ENCODE data around the gene ETFDH.
"Not testable (repeated sequence)": the region's sequence is repeated elsewhere in the genome, so short reads cannot be mapped to it uniquely, and the experiment has no call there.

Gene ETFDH

DNA sequence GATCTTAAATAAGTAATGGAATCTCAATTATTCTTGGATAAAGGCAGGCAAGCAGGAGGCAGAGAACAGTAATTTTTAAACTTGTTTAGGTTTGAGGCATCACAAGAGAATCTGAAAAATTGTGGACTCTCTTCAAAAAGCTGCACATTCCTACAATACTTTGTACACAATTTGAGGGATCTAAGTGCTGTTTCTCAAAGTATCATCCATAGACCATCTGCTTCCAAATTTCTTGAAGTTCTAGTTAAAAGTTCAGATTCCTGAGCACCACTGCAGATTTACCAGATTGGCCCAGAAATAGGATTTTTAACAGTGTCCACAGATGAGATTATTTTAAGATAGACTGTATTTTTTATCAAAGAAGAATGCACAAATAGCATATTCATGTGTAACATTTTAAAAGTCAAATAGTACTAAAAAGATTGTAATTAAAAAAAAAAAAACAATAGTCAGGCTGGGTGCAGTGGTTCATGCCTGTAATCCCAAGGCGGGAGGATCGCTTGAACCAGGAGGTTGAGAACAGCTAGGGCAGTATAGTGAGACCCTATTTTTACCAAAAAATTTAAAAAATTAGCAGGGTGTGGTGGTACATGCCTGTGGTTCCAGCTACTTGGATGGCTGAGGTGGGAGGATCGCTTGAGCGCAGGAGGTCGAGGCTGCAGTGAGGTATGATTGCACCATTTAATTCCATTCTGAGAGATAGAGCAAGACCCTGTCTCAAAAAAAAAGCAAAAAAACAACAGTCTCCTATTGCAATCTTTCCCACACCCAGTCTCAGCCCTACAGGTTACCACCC lies 82.5 kb downstream of the ETFDH start:
- DNase-seq (ENCODE audit: low spot score), result peak; percentile 64

DNA sequence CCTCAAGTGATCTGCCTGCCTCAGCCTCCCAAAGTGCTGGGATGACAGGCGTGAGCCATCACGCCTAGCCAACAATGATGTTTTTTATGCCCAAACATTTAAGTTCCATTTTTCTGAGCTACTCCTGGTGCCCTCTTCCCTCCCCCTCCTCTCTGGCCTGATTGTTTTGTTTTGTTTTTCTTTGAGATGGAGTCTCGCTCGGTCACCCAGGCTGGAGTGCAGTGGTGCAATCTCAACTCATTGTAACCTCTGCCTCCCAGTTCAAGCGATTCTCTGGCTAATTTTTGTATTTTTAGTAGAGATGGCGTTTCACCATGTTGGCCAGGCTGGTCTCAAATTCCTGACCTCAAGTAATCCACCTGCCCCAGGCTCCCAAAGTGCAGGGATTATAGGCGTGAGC lies 83.7 kb downstream of the ETFDH start:
- DNase-seq (ENCODE audit: low spot score), result not testable (repeated sequence)

DNA sequence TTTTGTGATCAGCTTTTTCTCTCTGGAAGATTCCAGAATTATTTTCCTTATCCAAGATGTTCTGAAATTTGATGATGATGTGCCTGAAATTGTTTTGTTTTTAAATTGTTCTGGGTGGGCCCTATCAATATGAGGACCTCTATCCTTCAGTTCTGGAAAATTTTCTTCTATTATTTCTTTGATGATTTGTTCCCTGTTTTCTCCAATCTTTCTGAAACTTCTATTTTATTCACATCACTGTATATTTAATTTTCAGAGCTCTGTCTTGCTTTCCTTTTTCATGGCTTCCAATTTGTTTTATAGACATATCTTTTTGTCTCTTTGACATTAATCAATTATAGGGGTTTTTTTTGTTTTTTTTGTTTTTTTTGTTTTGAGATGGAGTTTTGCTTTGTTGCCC lies 84.5 kb downstream of the ETFDH start:
- DNase-seq (ENCODE audit: low spot score), result no peak

DNA sequence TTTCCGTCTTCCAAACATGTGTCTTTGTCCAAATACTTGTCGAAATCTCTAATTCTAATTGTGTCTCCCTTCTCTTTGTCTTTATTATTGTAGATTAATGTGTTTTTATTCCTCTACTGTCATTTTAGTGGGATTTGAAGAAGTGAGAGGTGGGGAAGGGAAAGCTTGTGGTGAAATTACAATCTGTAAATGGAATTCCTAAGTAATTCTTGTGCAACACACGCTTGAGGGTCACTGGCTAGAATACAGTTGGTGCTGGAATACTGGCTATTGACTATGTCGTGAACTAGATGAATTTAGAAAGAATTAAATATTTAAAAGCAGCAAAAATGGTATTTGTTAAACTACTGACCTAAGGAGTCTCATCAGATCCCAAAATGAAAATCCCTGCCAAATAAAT lies 86.0 kb downstream of the ETFDH start:
- DNase-seq (ENCODE audit: low spot score), result peak; percentile 64

DNA sequence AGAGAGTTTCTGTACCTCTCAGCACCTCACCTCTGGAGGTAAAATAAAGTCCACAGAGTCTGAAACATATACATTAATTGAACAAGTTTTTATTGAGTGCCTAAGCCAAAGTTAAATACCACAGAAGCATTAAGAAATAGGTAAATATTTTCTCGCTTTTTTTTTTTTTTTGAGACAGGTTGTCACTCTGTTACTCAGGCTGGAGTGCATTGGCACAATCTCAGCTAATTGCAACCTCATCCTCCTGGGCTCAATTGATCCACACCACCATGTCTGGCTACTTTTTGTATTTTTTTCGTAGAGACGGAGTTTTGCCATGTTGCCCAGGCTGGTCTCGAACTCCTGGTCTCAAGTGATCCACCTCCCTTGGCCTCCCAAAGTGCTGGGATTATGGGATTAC lies 86.6 kb downstream of the ETFDH start:
- no peak for DNase-seq (ENCODE audit: low spot score)
